Left ventricle myocardium inferior (tissue), 1 donor: ENCODE measurements around the gene DPP6. TPM values are rescaled to one million over a fixed set of nuclear protein-coding genes. Genes with fewer than 3 reads are reported as not detected.

ENCODE experiments used
- DNase-seq: peaks from one replicate; pipeline ENCODE4 v3.0.0-alpha.2; 2020
- H3K27ac ChIP-seq: fragments of 200-600 bp; replicated peaks from 2 replicates; pipeline ENCODE4 v1.8.0; 2021
- H3K27me3 ChIP-seq: fragments of 200-600 bp; 2 replicates; pipeline ENCODE4 v1.8.0; 2021; ENCODE audit warnings: low read depth
- H3K36me3 ChIP-seq: fragments of 200-600 bp; 2 replicates; pipeline ENCODE4 v1.8.0; 2021
- H3K4me1 ChIP-seq: fragments of 200-600 bp; 2 replicates; pipeline ENCODE4 v1.8.0; 2021
- H3K4me3 ChIP-seq: fragments of 200-600 bp; 2 replicates; pipeline ENCODE4 v1.8.0; 2021; ENCODE audit warnings: mild to moderate bottlenecking, moderate library complexity
- H3K9me3 ChIP-seq: fragments of 200-600 bp; replicated peaks from 2 replicates; pipeline ENCODE4 v1.8.0; 2021
- CTCF ChIP-seq: fragments of 200-600 bp; IDR thresholded peaks from 2 replicates; pipeline ENCODE4 v1.8.0; 2021; ENCODE audit warnings: antibody characterized with exemption, mild to moderate bottlenecking, borderline replicate concordance
- intact Hi-C: fragments of 100-400 bp; cut with micrococcal nuclease; formaldehyde crosslinking; loops from one replicate; pipeline ENCODE4 v1.11.0; 2022
- total RNA-seq: library from RNA; stranded (reverse); fragmentation: NEBNext Ultra II Directional; extraction: Animal tissue kit (Norgen Biotek cat#: 25700); gene quantifications from one replicate; pipeline ENCODE4 v1.2.1, GENCODE V29; 2021
- donor health status: DM: no; HTN: yes; CAD: no; lungs with severe emphysema.

Gene DPP6
- total RNA-seq, 1 donor from 2014 or later = 0.25 TPM

- TF ChIP-seq CTCF = no peak
- Histone ChIP-seq H3K4me3 (no peak overlapping the region), H3K36me3 (no peaks in the 10 kb centered on the region), H3K27me3 (peaks cover 72% of the 10 kb centered on the region), H3K9me3 (no peaks in the 10 kb centered on the region), H3K27ac (no peak overlapping the region), H3K4me1 (no peaks in the 10 kb centered on the region)
- DNase-seq = no peak
- intact Hi-C loops = no loop called here
These were observed 843.9 kb downstream of the DPP6 start for GRCh38 chr7:154896076-154896475.

GRCh38 chr7:154898973-154899855 is 847.0 kb downstream of the DPP6 start:
- Histone ChIP-seq H3K27me3 (peaks cover 44% of the 10 kb centered on the region), H3K9me3 (no peaks in the 10 kb centered on the region), H3K4me3 (no peak overlapping the region), H3K4me1 (no peaks in the 10 kb centered on the region), H3K27ac (no peak overlapping the region), H3K36me3 (no peaks in the 10 kb centered on the region)
- no peak for TF ChIP-seq CTCF
- intact Hi-C loops = no loop called here
- no peak for DNase-seq

GRCh38 chr7:154899862-154900261 is 847.7 kb downstream of the DPP6 start:
- H3K27ac ChIP-seq = no peak overlapping the region
- H3K36me3 ChIP-seq = no peaks in the 10 kb centered on the region
- H3K27me3 ChIP-seq = peaks cover 39% of the 10 kb centered on the region
- H3K9me3 ChIP-seq = no peaks in the 10 kb centered on the region
- intact Hi-C loops = no loop called here
- no peaks in the 10 kb centered on the region for H3K4me1 ChIP-seq
- no peak for TF ChIP-seq CTCF
- H3K4me3 ChIP-seq = no peak overlapping the region
- DNase-seq = no peak

GRCh38 chr7:154902600-154903082 is 850.4 kb downstream of the DPP6 start:
- DNase-seq = no peak
- no peaks in the 10 kb centered on the region for H3K9me3 ChIP-seq
- intact Hi-C loops = no loop called here
- no peak overlapping the region for H3K4me3 ChIP-seq
- H3K36me3 ChIP-seq = no peaks in the 10 kb centered on the region
- H3K27me3 ChIP-seq = peaks cover 31% of the 10 kb centered on the region
- no peak overlapping the region for H3K27ac ChIP-seq
- no peak for TF ChIP-seq CTCF
- H3K4me1 ChIP-seq = no peaks in the 10 kb centered on the region

GRCh38 chr7:154903083-154903731 is 851.0 kb downstream of the DPP6 start:
- no peak for DNase-seq
- Histone ChIP-seq H3K27me3 (peaks cover 31% of the 10 kb centered on the region), H3K9me3 (no peaks in the 10 kb centered on the region), H3K27ac (no peak overlapping the region), H3K4me1 (no peaks in the 10 kb centered on the region), H3K4me3 (no peak overlapping the region), H3K36me3 (no peaks in the 10 kb centered on the region)
- intact Hi-C loops = no loop called here
- TF ChIP-seq CTCF = no peak
